ENCODE data around the gene ETV5. TPM values are rescaled to one million over a fixed set of nuclear protein-coding genes. Genes with fewer than 3 reads are reported as not detected.

ETV5 gene
- total RNA-seq, 1 donor, result 42.3 TPM

- Histone ChIP-seq H3K4me2 (ENCODE audit: insufficient read depth, low read length) (no peak overlapping the region), H4K20me1 (ENCODE audit: insufficient read depth, low read length) (no peaks in the 10 kb centered on the region), H3K27me3 (ENCODE audit: insufficient read depth, low read length) (peaks cover 18% of the 10 kb centered on the region), H3K27ac (ENCODE audit: low read depth, low read length) (no peak overlapping the region), H3K4me1 (ENCODE audit: insufficient read depth, low read length) (no peaks in the 10 kb centered on the region), H3K9me3 (ENCODE audit: low read depth, low read length) (no peaks in the 10 kb centered on the region), H3K4me3 (ENCODE audit: insufficient read depth, low read length) (no peak overlapping the region), H2AFZ (ENCODE audit: low read length) (no peak overlapping the region), H3K79me2 (ENCODE audit: insufficient read depth, low read length) (no peaks in the 10 kb centered on the region), H3K36me3 (ENCODE audit: insufficient read depth, low read length) (no peaks in the 10 kb centered on the region)
- DNase-seq (ENCODE audit: insufficient read length, low spot score, missing footprints), result no peak
- TF ChIP-seq, protein P1, sequence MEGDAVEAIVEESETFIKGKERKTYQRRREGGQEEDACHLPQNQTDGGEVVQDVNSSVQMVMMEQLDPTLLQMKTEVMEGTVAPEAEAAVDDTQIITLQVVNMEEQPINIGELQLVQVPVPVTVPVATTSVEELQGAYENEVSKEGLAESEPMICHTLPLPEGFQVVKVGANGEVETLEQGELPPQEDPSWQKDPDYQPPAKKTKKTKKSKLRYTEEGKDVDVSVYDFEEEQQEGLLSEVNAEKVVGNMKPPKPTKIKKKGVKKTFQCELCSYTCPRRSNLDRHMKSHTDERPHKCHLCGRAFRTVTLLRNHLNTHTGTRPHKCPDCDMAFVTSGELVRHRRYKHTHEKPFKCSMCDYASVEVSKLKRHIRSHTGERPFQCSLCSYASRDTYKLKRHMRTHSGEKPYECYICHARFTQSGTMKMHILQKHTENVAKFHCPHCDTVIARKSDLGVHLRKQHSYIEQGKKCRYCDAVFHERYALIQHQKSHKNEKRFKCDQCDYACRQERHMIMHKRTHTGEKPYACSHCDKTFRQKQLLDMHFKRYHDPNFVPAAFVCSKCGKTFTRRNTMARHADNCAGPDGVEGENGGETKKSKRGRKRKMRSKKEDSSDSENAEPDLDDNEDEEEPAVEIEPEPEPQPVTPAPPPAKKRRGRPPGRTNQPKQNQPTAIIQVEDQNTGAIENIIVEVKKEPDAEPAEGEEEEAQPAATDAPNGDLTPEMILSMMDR (IDR thresholded peaks at IDR 0.05; ENCODE audit: extremely low read depth, low read depth, low read length), result no peak
Measured at GRCh38 chr3:186124592-186124991, 15.7 kb upstream of the ETV5 start.

DNA sequence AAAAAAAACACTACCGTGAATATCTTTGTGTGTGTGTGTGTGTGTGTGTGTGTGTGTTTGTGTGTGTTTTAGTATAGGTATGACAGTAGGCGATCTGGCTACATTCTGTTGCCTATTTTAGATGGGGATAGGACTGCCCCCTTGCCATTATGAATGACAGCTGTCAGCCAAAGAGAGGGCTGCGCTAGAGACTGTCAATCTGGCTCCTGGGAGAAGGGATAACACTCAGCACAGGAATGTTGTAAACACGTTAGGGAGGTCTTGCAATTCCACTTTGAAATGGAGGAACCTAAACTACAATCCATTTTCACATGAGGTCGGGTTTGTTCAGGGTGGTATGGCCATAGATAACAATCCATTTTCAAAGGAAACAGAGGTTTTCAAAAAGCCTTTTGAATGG is 14.1 kb upstream of the ETV5 start:
- DNase-seq (ENCODE audit: insufficient read length, low spot score, missing footprints), result no peak
- TF ChIP-seq, protein P1 (IDR thresholded peaks at IDR 0.05; ENCODE audit: extremely low read depth, low read depth, low read length), result no peak
- Histone ChIP-seq H3K27me3 (ENCODE audit: insufficient read depth, low read length) (peaks cover 27% of the 10 kb centered on the region), H2AFZ (ENCODE audit: low read length) (no peak overlapping the region), H4K20me1 (ENCODE audit: insufficient read depth, low read length) (no peaks in the 10 kb centered on the region), H3K9me3 (ENCODE audit: low read depth, low read length) (no peaks in the 10 kb centered on the region), H3K27ac (ENCODE audit: low read depth, low read length) (no peak overlapping the region), H3K36me3 (ENCODE audit: insufficient read depth, low read length) (no peaks in the 10 kb centered on the region), H3K4me2 (ENCODE audit: insufficient read depth, low read length) (no peak overlapping the region), H3K4me1 (ENCODE audit: insufficient read depth, low read length) (no peaks in the 10 kb centered on the region), H3K79me2 (ENCODE audit: insufficient read depth, low read length) (no peaks in the 10 kb centered on the region), H3K4me3 (ENCODE audit: insufficient read depth, low read length) (no peak overlapping the region)

- Histone ChIP-seq H3K4me3 (ENCODE audit: insufficient read depth, low read length) (no peak overlapping the region), H4K20me1 (ENCODE audit: insufficient read depth, low read length) (no peaks in the 10 kb centered on the region), H3K79me2 (ENCODE audit: insufficient read depth, low read length) (no peaks in the 10 kb centered on the region), H3K9me3 (ENCODE audit: low read depth, low read length) (no peaks in the 10 kb centered on the region), H3K4me2 (ENCODE audit: insufficient read depth, low read length) (no peak overlapping the region), H2AFZ (ENCODE audit: low read length) (no peak overlapping the region), H3K36me3 (ENCODE audit: insufficient read depth, low read length) (no peaks in the 10 kb centered on the region), H3K27me3 (ENCODE audit: insufficient read depth, low read length) (peaks cover 27% of the 10 kb centered on the region), H3K4me1 (ENCODE audit: insufficient read depth, low read length) (no peaks in the 10 kb centered on the region), H3K27ac (ENCODE audit: low read depth, low read length) (no peak overlapping the region)
- no peak for DNase-seq (ENCODE audit: insufficient read length, low spot score, missing footprints)
- TF ChIP-seq, protein P1 (IDR thresholded peaks at IDR 0.05; ENCODE audit: extremely low read depth, low read depth, low read length), result no peak
Measured at GRCh38 chr3:186121968-186122367, 13.1 kb upstream of the ETV5 start.

GRCh38 chr3:186121278-186121677 is 12.4 kb upstream of the ETV5 start:
- no peak for DNase-seq (ENCODE audit: insufficient read length, low spot score, missing footprints)
- no peaks in the 10 kb centered on the region for H4K20me1 ChIP-seq (ENCODE audit: insufficient read depth, low read length)
- no peak overlapping the region for H3K27ac ChIP-seq (ENCODE audit: low read depth, low read length)
- no peak overlapping the region for H3K4me2 ChIP-seq (ENCODE audit: insufficient read depth, low read length)
- TF ChIP-seq, protein P1 (IDR thresholded peaks at IDR 0.05; ENCODE audit: extremely low read depth, low read depth, low read length), result no peak
- no peaks in the 10 kb centered on the region for H3K36me3 ChIP-seq (ENCODE audit: insufficient read depth, low read length)
- H3K4me3 ChIP-seq (ENCODE audit: insufficient read depth, low read length), result no peak overlapping the region
- H3K9me3 ChIP-seq (ENCODE audit: low read depth, low read length), result no peaks in the 10 kb centered on the region
- H2AFZ ChIP-seq (ENCODE audit: low read length), result no peak overlapping the region
- H3K4me1 ChIP-seq (ENCODE audit: insufficient read depth, low read length), result no peaks in the 10 kb centered on the region
- peaks cover 27% of the 10 kb centered on the region for H3K27me3 ChIP-seq (ENCODE audit: insufficient read depth, low read length)
- no peaks in the 10 kb centered on the region for H3K79me2 ChIP-seq (ENCODE audit: insufficient read depth, low read length)

Data from osteoblast (primary cell).